Upper lobe of left lung (tissue), 6 donors: ENCODE data around the gene PAIP2B. TPM values are rescaled to one million over a fixed set of nuclear protein-coding genes. Genes with fewer than 3 reads are reported as not detected.

ENCODE experiments used
- ATAC-seq, 2 donors: fragments of 200-7000 bp; cut with Tn5 transposase; one replicate each; pipeline ENCODE4 v1.9.1; 2022; ENCODE audit warnings: mild to moderate bottlenecking in 2 of 2, moderate library complexity in 2 of 2; ENCODE audit not compliant: low FRiP score in 2 of 2
- DNase-seq, 2 donors: peaks; one replicate each; pipeline ENCODE4 v3.0.0-alpha.2; 2019 to 2020
- H3K27ac ChIP-seq, 4 donors: fragments of 200-600 bp; sonication (generic); one replicate each; pipeline ENCODE4 v1.5.1; 2016 to 2019
- H3K27me3 ChIP-seq, 4 donors: fragments of 200-600 bp; sonication (generic); one replicate each; pipeline ENCODE4 v1.5.1; 2017 to 2019
- H3K36me3 ChIP-seq, 4 donors: fragments of 200-600 bp; sonication (generic); one replicate each; pipeline ENCODE4 v1.5.1; 2016 to 2019
- H3K4me1 ChIP-seq, 4 donors: fragments of 200-600 bp; sonication (generic); one replicate each; pipeline ENCODE4 v1.5.1; 2018 to 2019
- H3K4me3 ChIP-seq, 4 donors: fragments of 200-600 bp; sonication (generic); one replicate each; pipeline ENCODE4 v1.5.1; 2017 to 2019; ENCODE audit warnings: mild to moderate bottlenecking in 2 of 4, moderate library complexity in 1 of 4
- H3K9me3 ChIP-seq, 4 donors: fragments of 200-600 bp; sonication (generic); one replicate each; pipeline ENCODE4 v1.5.1; 2018 to 2019
- CTCF ChIP-seq, 6 experiments: fragments of 450-650 bp in 4 of 6; fragments of 200-600 bp in 2 of 6; sonication (generic) in 2 of 6; IDR thresholded peaks; one replicate each; pipeline ENCODE4 v1.5.1; 2016 to 2019; ENCODE audit warnings: antibody characterized with exemption in 6 of 6
- EP300 ChIP-seq, 4 donors: sonication (generic); formaldehyde crosslinking; IDR thresholded peaks; one replicate each; pipeline ENCODE4 v1.5.1; 2017; ENCODE audit warnings: antibody characterized with exemption in 4 of 4, control low read depth in 2 of 4
- POLR2A ChIP-seq, 4 donors: fragments of 450-650 bp; IDR thresholded peaks; one replicate each; pipeline ENCODE4 v1.5.1; 2016 to 2017; ENCODE audit warnings: antibody characterized with exemption in 4 of 4, mild to moderate bottlenecking in 2 of 4
- POLR2AphosphoS5 ChIP-seq, 2 donors: sonication (generic); formaldehyde crosslinking; IDR thresholded peaks; one replicate each; pipeline ENCODE4 v1.5.1; 2017; ENCODE audit warnings: antibody characterized with exemption in 2 of 2
- WGBS, 2 donors: methylation state at CpG; one replicate each; pipeline ENCODE4 v1.1.5; 2017 to 2018; 5-methylcytosine and 5-hydroxymethylcytosine counted together
- total RNA-seq, 6 donors: library from RNA; depleted of rRNA in 4 of 6; stranded (reverse); fragments of >200 nt in 4 of 6; gene quantifications; one replicate each; pipeline versions ENCODE4 v1.1.0 to v1.2.1, GENCODE V29; 2016 to 2021
- donor health status: DM: no; HTN: no; CAD: no; lungs with moderate emphysema.
- donor health status: DM: no; HTN: yes; CAD: no; lungs with severe emphysema.

The PAIP2B gene
- total RNA-seq, 6 donors from 2014 or later = 2.8 to 9.5 (median 6.5) TPM

GRCh38 chr2:71174207-71174606, 52.7 kb downstream of the PAIP2B start:
- 49 to 65% methylated on average over 3 of the region's 3 CpGs for WGBS, 2 donors
- TF ChIP-seq POLR2AphosphoS5 (IDR thresholded peaks at IDR 0.05) (no peak), CTCF (IDR thresholded peaks at IDR 0.05) (no peak), EP300 (IDR thresholded peaks at IDR 0.05) (no peak), POLR2A (IDR thresholded peaks at IDR 0.05) (no peak)
- no peak for DNase-seq
- ATAC-seq = no peak
- H3K4me3 ChIP-seq = no peak overlapping the region
- H3K9me3 ChIP-seq = no peaks in the 10 kb centered on the region
- no peaks in the 10 kb centered on the region for H3K36me3 ChIP-seq
- H3K4me1 ChIP-seq = no peaks in the 10 kb centered on the region
- H3K27ac ChIP-seq = no peak overlapping the region
- H3K27me3 ChIP-seq = no peaks in the 10 kb centered on the region

- DNase-seq (no peak), ATAC-seq (no peak)
- 50 to 69% methylated on average over 1 of the region's 1 CpG for WGBS, 2 donors
- no peaks in the 10 kb centered on the region for H3K4me1 ChIP-seq
- H3K27me3 ChIP-seq = no peaks in the 10 kb centered on the region
- no peak overlapping the region for H3K27ac ChIP-seq
- no peak overlapping the region for H3K4me3 ChIP-seq
- H3K36me3 ChIP-seq = no peaks in the 10 kb centered on the region
- no peaks in the 10 kb centered on the region for H3K9me3 ChIP-seq
- TF ChIP-seq POLR2AphosphoS5 (IDR thresholded peaks at IDR 0.05) = no peak
- TF ChIP-seq POLR2A (IDR thresholded peaks at IDR 0.05) = no peak
- no peak for TF ChIP-seq CTCF (IDR thresholded peaks at IDR 0.05)
- TF ChIP-seq EP300 (IDR thresholded peaks at IDR 0.05) = no peak
Observed at GRCh38 chr2:71173096-71173495, 53.8 kb downstream of the PAIP2B start.

- no peak for ATAC-seq
- H3K27ac ChIP-seq = no peak overlapping the region
- TF ChIP-seq CTCF (IDR thresholded peaks at IDR 0.05) = no peak
- WGBS, 2 donors = 79 to 95% methylated on average over 3 of the region's 3 CpGs
- H3K36me3 ChIP-seq = no peaks in the 10 kb centered on the region
- H3K27me3 ChIP-seq = no peaks in the 10 kb centered on the region
- H3K4me1 ChIP-seq = no peaks in the 10 kb centered on the region
- H3K9me3 ChIP-seq = no peaks in the 10 kb centered on the region
- no peak overlapping the region for H3K4me3 ChIP-seq
- no peak for DNase-seq
Observed at GRCh38 chr2:71166812-71167211, 60.1 kb downstream of the PAIP2B start.

GRCh38 chr2:71157124-71157793, 69.6 kb downstream of the PAIP2B start:
- Histone ChIP-seq H3K36me3 (no peaks in the 10 kb centered on the region), H3K27ac (no peak overlapping the region), H3K4me3 (peak overlapping the region in 2 of 4 donors; percentile 17 to 21), H3K27me3 (no peaks in the 10 kb centered on the region), H3K9me3 (no peaks in the 10 kb centered on the region), H3K4me1 (peaks cover 6 to 7% (median 7%) of the 10 kb centered on the region in 4 donors)
- DNase-seq (peak in 1 of 2 donors; percentile 37), ATAC-seq (peak; percentile 73 to 83)
- TF ChIP-seq CTCF (IDR thresholded peaks at IDR 0.05) = peak; percentile 33 to 64 (median 56)
- TF ChIP-seq POLR2A (IDR thresholded peaks at IDR 0.05) = no peak
- 11% methylated on average over 15 to 16 of the region's 16 CpGs for WGBS, 2 donors

- DNase-seq = no peak
- ATAC-seq = peak in 1 of 2 donors; percentile 16
- no peak overlapping the region for H3K4me3 ChIP-seq
- H3K9me3 ChIP-seq = no peaks in the 10 kb centered on the region
- TF ChIP-seq CTCF (IDR thresholded peaks at IDR 0.05) (no peak), POLR2A (IDR thresholded peaks at IDR 0.05) (no peak), POLR2AphosphoS5 (IDR thresholded peaks at IDR 0.05) (no peak), EP300 (IDR thresholded peaks at IDR 0.05) (no peak)
- H3K36me3 ChIP-seq = no peaks in the 10 kb centered on the region
- H3K27me3 ChIP-seq = no peaks in the 10 kb centered on the region
- H3K27ac ChIP-seq = no peak overlapping the region
- H3K4me1 ChIP-seq = peaks cover 6 to 7% (median 7%) of the 10 kb centered on the region in 4 donors
- WGBS, 2 donors = 41 to 61% methylated on average over 6 of the region's 6 CpGs
Observed at GRCh38 chr2:71156573-71156972, 70.3 kb downstream of the PAIP2B start.
